Left lung (tissue), 10 donors: ENCODE data around the gene ELOVL5. TPM values are rescaled to one million over a fixed set of nuclear protein-coding genes. Genes with fewer than 3 reads are reported as not detected.

Experiments used
- ATAC-seq: fragments of 200-7000 bp; cut with Tn5 transposase; one replicate; pipeline ENCODE4 v1.9.1; 2020; ENCODE audit warnings: moderate library complexity
- DNase-seq, 4 donors: peaks; one replicate each; pipeline ENCODE4 v3.0.0-alpha.2; 2013 to 2020
- H3K27ac ChIP-seq, 2 donors: fragments of 200-600 bp; sonication (generic) in 1 of 2; one replicate each; pipeline versions ENCODE4 v1.5.0 to v1.8.0; 2020 to 2021
- H3K27me3 ChIP-seq, 2 donors: fragments of 200-600 bp; sonication (generic) in 1 of 2; one replicate each; pipeline versions ENCODE4 v1.5.0 to v1.8.0; 2020 to 2021
- H3K36me3 ChIP-seq, 2 donors: fragments of 200-600 bp; sonication (generic) in 1 of 2; one replicate each; pipeline versions ENCODE4 v1.5.0 to v1.8.0; 2020 to 2021
- H3K4me1 ChIP-seq, 2 donors: fragments of 200-600 bp; one replicate each; pipeline ENCODE4 v1.8.0; 2021
- H3K4me3 ChIP-seq, 2 donors: fragments of 200-600 bp; sonication (generic) in 1 of 2; one replicate each; pipeline versions ENCODE4 v1.5.0 to v1.8.0; 2020 to 2021; ENCODE audit warnings: mild to moderate bottlenecking in 1 of 2
- H3K9me3 ChIP-seq, 2 donors: fragments of 200-600 bp; sonication (generic) in 1 of 2; one replicate each; pipeline versions ENCODE4 v1.5.0 to v1.8.0; 2020 to 2021
- CTCF ChIP-seq, 2 donors: fragments of 200-600 bp; sonication (generic) in 1 of 2; IDR thresholded peaks; one replicate each; pipeline versions ENCODE4 v1.5.0 to v1.8.0; 2021; ENCODE audit warnings: antibody characterized with exemption in 2 of 2
- intact Hi-C, 2 donors: fragments of 100-400 bp; cut with DNase I; formaldehyde crosslinking; loops; one replicate each; pipeline versions ENCODE4 v1.11.2 to v1.14.2; 2022
- polyA plus RNA-seq, 6 donors: library from polyadenylated mRNA; unstranded; fragments of 120-200 nt; gene quantifications; one replicate each; pipeline ENCODE4 v1.2.1, GENCODE V29; 2013; ENCODE audit not compliant: insufficient read length in 6 of 6
- total RNA-seq, 2 donors: library from RNA; stranded (reverse); fragmentation: NEBNext Ultra II Directional; extraction: Animal tissue kit (Norgen Biotek cat#: 25700); gene quantifications; one replicate each; pipeline ENCODE4 v1.2.1, GENCODE V29; 2021
- donor health status: DM: no; HTN: yes; CAD: no.
- donor health status: DM: no; HTN: no; CAD: no.

The ELOVL5 gene
- total and polyA plus RNA-seq, 8 donors: 54.3 to 132 (median 61.5) TPM

- ATAC-seq: no peak
- TF ChIP-seq CTCF (IDR thresholded peaks at IDR 0.05): no peak
Measured at GRCh38 chr6:53236241-53236640, 112.5 kb downstream of the ELOVL5 start.

DNA sequence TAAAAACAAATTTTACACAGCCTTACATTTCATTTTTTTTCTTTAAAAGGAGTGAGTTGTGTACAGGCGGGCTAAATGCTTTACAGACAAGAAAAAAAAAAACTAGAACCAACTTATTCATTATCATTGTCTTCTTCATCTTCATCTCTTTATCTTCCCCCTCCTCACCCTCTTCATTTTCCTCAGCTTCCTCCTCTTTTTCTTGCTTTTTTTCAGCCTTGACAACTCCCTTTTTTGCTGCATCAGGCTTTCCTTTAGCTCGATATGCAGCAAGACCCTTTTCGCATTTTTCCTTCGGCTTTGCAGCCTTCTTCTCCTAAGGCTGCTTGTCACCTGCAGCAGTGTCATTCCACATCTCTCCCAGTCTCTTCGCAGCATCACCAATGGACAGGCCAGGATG lies 113.2 kb downstream of the ELOVL5 start:
- no peak overlapping the region for H3K4me3 ChIP-seq
- H3K36me3 ChIP-seq: no peaks in the 10 kb centered on the region
- no peak for ATAC-seq
- no peak for DNase-seq
- no peaks in the 10 kb centered on the region for H3K4me1 ChIP-seq
- intact Hi-C loops: no loop called here
- no peak overlapping the region for H3K27ac ChIP-seq
- no peaks in the 10 kb centered on the region for H3K9me3 ChIP-seq
- H3K27me3 ChIP-seq: no peaks in the 10 kb centered on the region
- TF ChIP-seq CTCF (IDR thresholded peaks at IDR 0.05): no peak

More at GRCh38 chr6:53236241-53236640, 112.5 kb downstream of the ELOVL5 start:
- Histone ChIP-seq H3K27me3 (no peaks in the 10 kb centered on the region), H3K9me3 (no peaks in the 10 kb centered on the region), H3K4me1 (peaks cover 0 to 7% of the 10 kb centered on the region in 2 donors), H3K36me3 (no peaks in the 10 kb centered on the region), H3K4me3 (no peak overlapping the region), H3K27ac (no peak overlapping the region)
- intact Hi-C loops: no loop called here
- no peak for DNase-seq

- no peaks in the 10 kb centered on the region for H3K27me3 ChIP-seq
- H3K27ac ChIP-seq: no peak overlapping the region
- no peak for TF ChIP-seq CTCF (IDR thresholded peaks at IDR 0.05)
- DNase-seq: no peak
- no peak overlapping the region for H3K4me3 ChIP-seq
- no peaks in the 10 kb centered on the region for H3K36me3 ChIP-seq
- no peaks in the 10 kb centered on the region for H3K4me1 ChIP-seq
- H3K9me3 ChIP-seq: no peaks in the 10 kb centered on the region
- ATAC-seq: no peak
- intact Hi-C loops: no loop called here
Measured at GRCh38 chr6:53233309-53233708, 115.4 kb downstream of the ELOVL5 start.

- no peaks in the 10 kb centered on the region for H3K36me3 ChIP-seq
- intact Hi-C loops: no loop called here
- TF ChIP-seq CTCF (IDR thresholded peaks at IDR 0.05): no peak
- H3K27me3 ChIP-seq: no peaks in the 10 kb centered on the region
- no peaks in the 10 kb centered on the region for H3K4me1 ChIP-seq
- no peak overlapping the region for H3K27ac ChIP-seq
- ATAC-seq (no peak), DNase-seq (no peak)
- H3K4me3 ChIP-seq: no peak overlapping the region
- no peaks in the 10 kb centered on the region for H3K9me3 ChIP-seq
Measured at GRCh38 chr6:53230775-53231467, 117.8 kb downstream of the ELOVL5 start.

DNA sequence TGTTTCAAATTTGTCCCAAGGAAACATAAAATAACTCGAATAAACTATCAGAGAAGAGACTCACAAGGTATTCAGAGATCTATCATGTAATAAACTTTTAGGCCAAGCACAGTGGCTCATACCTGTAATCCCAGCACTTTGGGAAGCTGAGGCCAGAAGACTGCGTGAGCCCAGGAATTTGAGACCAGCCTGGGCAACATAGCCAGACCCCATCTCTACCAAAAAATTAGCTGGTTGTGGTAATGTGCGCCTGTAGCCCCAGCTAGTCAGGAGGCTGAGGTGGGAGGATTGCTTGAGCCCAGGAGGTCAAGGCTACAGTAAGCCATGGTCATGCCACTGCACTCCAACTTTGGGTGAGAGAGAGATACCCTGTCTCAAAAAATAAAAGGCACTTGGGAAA lies 120.9 kb downstream of the ELOVL5 start:
- Histone ChIP-seq H3K4me3 (no peak overlapping the region), H3K36me3 (no peaks in the 10 kb centered on the region), H3K27me3 (no peaks in the 10 kb centered on the region), H3K9me3 (no peaks in the 10 kb centered on the region), H3K4me1 (no peaks in the 10 kb centered on the region), H3K27ac (no peak overlapping the region)
- intact Hi-C loops: no loop called here
- TF ChIP-seq CTCF (IDR thresholded peaks at IDR 0.05): no peak
- DNase-seq (no peak), ATAC-seq (no peak)
